GM12872 (cell line): ENCODE results near the gene PODXL2.

Experiments used
- CTCF ChIP-seq: IDR thresholded peaks from 3 replicates; pipeline ENCODE4 v1.5.1; 2011; ENCODE audit warnings: low read depth, mild to moderate bottlenecking, low read length, moderate library complexity; ENCODE audit not compliant: insufficient read depth

The PODXL2 gene

GRCh38 chr3:127632035-127632820 is 3.2 kb downstream of the PODXL2 start:
- TF ChIP-seq CTCF: no peak

GRCh38 chr3:127634653-127635052 is 5.7 kb downstream of the PODXL2 start:
- no peak for TF ChIP-seq CTCF

- TF ChIP-seq CTCF: no peak
These were observed 8.6 kb downstream of the PODXL2 start for GRCh38 chr3:127637546-127637945.

GRCh38 chr3:127637971-127638370 is 9.0 kb downstream of the PODXL2 start:
- no peak for TF ChIP-seq CTCF

- TF ChIP-seq CTCF: no peak
These were observed 10.4 kb downstream of the PODXL2 start for GRCh38 chr3:127639173-127640041.

GRCh38 chr3:127640042-127640355 is 11.0 kb downstream of the PODXL2 start:
- no peak for TF ChIP-seq CTCF

GRCh38 chr3:127644641-127645370 is 15.8 kb downstream of the PODXL2 start:
- TF ChIP-seq CTCF: no peak
